GM12873 (cell line): ENCODE data around the gene SLC1A3.

Source experiments
- TF ChIP-seq, protein P1 (sequence below): IDR thresholded peaks from 2 replicates; pipeline ENCODE4 v1.5.1; 2012; ENCODE audit warnings: low read depth, mild to moderate bottlenecking, moderate library complexity, low read length, control low read depth; ENCODE audit not compliant: insufficient read depth; ENCODE audit errors: missing control alignments

The SLC1A3 gene

GRCh38 chr5:36605241-36605640 is 1.2 kb upstream of the SLC1A3 start:
- TF ChIP-seq, protein P1, sequence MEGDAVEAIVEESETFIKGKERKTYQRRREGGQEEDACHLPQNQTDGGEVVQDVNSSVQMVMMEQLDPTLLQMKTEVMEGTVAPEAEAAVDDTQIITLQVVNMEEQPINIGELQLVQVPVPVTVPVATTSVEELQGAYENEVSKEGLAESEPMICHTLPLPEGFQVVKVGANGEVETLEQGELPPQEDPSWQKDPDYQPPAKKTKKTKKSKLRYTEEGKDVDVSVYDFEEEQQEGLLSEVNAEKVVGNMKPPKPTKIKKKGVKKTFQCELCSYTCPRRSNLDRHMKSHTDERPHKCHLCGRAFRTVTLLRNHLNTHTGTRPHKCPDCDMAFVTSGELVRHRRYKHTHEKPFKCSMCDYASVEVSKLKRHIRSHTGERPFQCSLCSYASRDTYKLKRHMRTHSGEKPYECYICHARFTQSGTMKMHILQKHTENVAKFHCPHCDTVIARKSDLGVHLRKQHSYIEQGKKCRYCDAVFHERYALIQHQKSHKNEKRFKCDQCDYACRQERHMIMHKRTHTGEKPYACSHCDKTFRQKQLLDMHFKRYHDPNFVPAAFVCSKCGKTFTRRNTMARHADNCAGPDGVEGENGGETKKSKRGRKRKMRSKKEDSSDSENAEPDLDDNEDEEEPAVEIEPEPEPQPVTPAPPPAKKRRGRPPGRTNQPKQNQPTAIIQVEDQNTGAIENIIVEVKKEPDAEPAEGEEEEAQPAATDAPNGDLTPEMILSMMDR: no peak

GRCh38 chr5:36606036-36606427 is 374 bp upstream of the SLC1A3 start:
- TF ChIP-seq, protein P1: no peak

- TF ChIP-seq, protein P1: no peak
Measured at GRCh38 chr5:36607114-36607571, 737 bp downstream of the SLC1A3 start.

DNA sequence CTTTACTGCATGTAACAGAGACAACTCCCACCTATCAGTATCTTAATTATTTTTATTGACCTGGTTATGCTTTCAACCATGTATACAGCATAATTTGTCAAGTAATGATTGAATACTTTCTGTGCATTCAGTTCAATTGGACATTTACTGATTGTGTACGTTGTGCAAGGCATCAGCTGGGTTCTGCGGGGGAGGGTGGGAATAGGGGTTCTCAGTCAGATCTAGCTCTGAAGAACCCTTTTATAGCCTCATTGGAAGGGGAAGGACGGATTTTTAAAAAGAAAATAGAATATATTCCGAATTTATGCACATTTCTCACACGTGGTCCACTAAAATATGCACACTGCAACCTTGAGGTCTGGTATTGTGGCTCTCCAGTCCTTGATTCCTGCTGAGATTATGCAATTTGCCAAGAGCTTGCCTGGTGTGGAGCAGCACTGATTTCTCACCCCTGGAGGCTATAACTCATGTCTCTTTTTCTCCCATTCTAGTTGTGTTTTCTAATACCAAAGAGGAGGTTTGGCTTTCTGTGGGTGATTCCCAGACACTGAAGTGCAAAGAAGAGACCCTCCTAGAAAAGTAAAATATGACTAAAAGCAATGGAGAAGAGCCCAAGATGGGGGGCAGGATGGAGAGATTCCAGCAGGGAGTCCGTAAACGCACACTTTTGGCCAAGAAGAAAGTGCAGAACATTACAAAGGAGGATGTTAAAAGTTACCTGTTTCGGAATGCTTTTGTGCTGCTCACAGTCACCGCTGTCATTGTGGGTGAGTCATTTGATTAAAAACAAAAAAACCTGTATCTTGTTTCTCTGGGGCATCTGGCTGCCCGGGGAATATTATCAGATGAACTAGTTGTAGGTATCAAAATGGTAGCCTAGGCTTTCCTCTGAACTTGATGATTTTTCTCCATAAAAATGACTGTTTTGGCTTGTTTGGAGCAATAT is 1.7 kb downstream of the SLC1A3 start:
- TF ChIP-seq, protein P1: no peak

- TF ChIP-seq, protein P1: no peak
Measured at GRCh38 chr5:36610621-36611020, 4.2 kb downstream of the SLC1A3 start.

DNA sequence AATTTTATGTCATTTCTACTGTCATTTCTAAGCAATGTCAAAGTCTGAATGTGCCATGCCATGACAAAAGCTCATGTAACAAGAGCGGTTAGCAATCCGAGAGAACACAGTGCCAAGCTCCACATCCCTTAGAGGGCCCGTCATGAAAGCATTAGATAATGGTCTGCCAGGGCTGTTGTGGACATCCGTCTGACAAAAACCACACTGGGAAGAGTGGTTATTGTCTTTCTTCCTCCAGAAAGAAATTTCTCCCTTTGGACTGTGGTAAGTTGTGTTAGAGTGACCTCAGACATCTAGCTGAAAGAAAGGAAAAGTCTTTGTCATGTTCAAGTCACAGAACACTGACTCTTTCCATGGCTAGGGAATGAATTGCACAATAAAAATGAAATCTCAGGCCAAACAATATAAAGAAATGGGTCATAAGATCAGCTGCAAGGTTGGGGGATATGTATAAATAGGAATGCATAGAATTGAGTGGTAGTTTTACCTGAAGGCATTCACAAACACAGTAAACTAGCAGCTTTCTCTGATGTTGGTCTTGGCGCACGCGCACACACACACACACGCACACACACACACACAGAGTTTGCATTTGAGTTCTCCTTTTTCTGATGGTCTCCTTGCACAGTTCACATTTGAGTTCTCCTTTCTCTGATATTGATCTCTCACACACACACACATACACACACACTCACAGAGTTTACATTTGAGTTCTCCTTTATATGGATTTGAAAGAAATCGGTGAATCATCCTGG is 5.3 kb downstream of the SLC1A3 start:
- TF ChIP-seq, protein P1: no peak

GRCh38 chr5:36613241-36613640 is 6.8 kb downstream of the SLC1A3 start:
- TF ChIP-seq, protein P1: no peak
